HEK293 (cell line): ENCODE results near the gene AFG1L.

Experiments
- CTCF ChIP-seq: fragments of 450-650 bp; formaldehyde crosslinking; IDR thresholded peaks from 2 replicates; pipeline ENCODE4 v1.5.1; 2016; ENCODE audit warnings: missing biosample characterization, missing genetic modification characterization
- ZEB2 ChIP-seq: fragments of 450-650 bp; formaldehyde crosslinking; IDR thresholded peaks from 2 replicates; pipeline ENCODE4 v1.5.1; 2016; ENCODE audit warnings: missing biosample characterization, missing genetic modification characterization
- ZFP41 ChIP-seq: fragments of 450-650 bp; formaldehyde crosslinking; IDR thresholded peaks from 2 replicates; pipeline ENCODE4 v1.5.1; 2016; ENCODE audit warnings: missing biosample characterization, missing genetic modification characterization, borderline replicate concordance
- ZNF133 ChIP-seq: fragments of 450-650 bp; formaldehyde crosslinking; IDR thresholded peaks from 2 replicates; pipeline ENCODE4 v1.5.1; 2016; ENCODE audit warnings: missing biosample characterization, missing genetic modification characterization
- ZNF548 ChIP-seq: fragments of 450-650 bp; formaldehyde crosslinking; IDR thresholded peaks from 2 replicates; pipeline ENCODE4 v1.5.1; 2016; ENCODE audit warnings: missing biosample characterization, missing genetic modification characterization
- ZNF561 ChIP-seq: fragments of 450-650 bp; IDR thresholded peaks from 2 replicates; pipeline ENCODE4 v1.5.1; 2018; ENCODE audit warnings: missing biosample characterization, missing genetic modification characterization, borderline replicate concordance

DNA sequence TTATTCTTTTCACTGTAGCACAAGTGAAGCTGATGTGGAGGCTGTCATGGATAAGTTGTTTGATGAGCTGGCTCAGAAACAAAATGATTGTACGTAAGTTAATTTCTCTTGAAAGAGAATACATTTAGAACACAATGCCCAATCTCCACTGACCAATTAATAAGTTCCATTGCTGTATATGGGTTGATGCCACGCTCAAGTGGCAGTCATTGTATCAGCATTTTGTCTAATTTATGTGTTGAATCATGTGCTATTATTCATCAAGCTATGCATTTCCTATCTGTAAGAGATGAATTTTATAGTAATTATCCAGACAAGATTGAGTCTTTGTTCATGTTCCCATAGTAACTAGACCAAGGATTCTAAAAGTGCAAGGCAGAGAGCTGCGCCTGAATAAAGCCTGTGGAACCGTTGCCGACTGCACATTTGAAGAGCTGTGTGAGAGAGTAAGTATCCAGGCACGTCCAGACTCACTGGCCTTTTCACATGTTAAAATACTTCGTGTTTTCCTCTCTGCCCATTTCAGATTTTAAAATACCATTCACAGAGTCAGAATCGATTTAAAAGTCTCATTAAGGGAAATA, 182.1 kb downstream of the AFG1L start:
- TF ChIP-seq CTCF (tag by site-specific recombination) (no peak), ZNF133 (no peak), ZNF561 (no peak), ZFP41 (tag by site-specific recombination) (no peak), ZEB2 (tag by site-specific recombination) (no peak), ZNF548 (no peak)
